GM20000 (cell line): ENCODE results near the gene MALL.
"Not testable (repeated sequence)": the region's sequence is repeated elsewhere in the genome, so short reads cannot be mapped to it uniquely, and the experiment has no call there.

Experiments
- DNase-seq: peaks from one replicate; pipeline ENCODE4 v3.0.0; 2012; ENCODE audit warnings: low spot score
- CTCF ChIP-seq: IDR thresholded peaks from 2 replicates; pipeline ENCODE4 v1.5.1; 2012; ENCODE audit warnings: mild to moderate bottlenecking, control low read depth; ENCODE audit errors: extremely low read depth, missing control alignments

Gene MALL

DNA sequence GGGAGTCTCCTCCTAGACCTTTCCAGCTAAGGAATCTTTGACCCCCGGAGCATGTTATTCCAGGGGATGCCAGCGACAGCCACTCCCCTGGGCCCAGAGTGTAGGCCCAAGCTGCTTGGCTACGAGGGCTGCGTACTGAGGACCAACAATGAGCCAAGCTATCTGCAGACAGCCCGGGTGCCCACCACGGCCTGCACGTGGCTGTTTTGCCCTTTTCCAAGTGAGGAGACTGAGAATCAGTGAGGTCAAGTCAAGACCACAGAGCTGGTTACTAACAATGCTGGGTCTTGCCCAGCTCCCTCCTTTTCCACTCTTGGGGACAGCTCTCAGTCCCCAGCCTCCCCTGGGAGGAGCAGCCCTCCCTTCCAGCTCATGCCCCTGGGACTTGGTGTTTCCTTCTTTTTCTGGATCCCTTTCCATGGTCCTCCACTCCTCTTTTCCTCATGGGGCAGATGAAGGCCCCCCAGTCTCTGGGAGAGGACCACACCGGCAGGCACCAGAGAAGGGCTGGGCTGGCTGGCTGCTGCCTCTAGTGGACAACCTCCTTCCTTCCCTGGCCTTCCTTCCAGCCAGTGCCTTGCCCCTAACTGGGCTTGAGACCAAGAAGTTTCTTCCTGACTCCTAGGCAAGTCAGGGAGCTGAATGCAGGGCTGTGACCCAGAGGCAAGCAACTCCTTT lies 550 bp upstream of the MALL start:
- peak; percentile 36 for DNase-seq
- peak; percentile 11 for TF ChIP-seq CTCF

DNA sequence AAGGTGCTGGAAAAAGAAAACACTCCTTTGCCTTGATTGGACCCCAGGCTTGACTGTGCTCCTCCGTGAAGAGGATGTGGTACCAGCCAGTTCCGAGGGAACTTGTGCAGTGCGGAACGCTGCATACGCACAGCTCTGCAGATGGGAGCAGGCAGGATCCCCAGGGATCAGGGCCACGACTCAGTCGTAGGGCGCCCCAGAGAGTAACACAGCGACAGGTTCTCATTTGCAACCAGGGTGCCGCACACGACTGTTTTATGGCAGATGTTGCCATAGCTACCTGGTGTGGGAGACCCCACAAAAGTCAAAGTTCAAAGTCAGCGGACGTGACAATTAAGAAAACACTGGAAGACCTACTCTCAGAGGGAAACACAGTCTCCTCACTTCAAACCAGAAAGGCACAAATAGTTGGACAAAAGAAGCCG lies 779 bp downstream of the MALL start:
- no peak for DNase-seq
- TF ChIP-seq CTCF: no peak

GRCh38 chr2:110113961-110114591 lies 1.5 kb downstream of the MALL start:
- TF ChIP-seq CTCF: no peak
- DNase-seq: no peak

DNA sequence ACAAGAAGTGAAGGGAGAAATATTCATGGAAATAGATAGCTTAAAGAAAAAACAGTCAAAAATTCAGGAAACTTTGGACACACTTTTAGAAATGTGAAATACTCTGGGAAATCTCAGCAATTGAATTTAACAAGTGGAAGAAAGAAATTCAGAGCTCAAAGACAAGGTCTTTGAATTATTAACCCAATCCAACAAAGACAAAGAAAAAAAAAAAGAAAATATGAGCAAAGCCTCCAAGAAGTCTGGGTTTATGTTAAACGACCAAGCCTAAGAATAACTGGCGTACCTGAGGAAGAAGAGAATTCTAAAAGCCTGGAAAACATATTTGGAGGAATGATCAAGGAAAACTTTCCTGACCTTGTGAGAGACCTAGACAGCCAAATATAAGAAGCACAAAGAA lies 7.3 kb downstream of the MALL start:
- DNase-seq: not testable (repeated sequence)

- TF ChIP-seq CTCF: no peak
- no peak for DNase-seq
Measured at GRCh38 chr2:110107092-110108079, 8.2 kb downstream of the MALL start.

DNA sequence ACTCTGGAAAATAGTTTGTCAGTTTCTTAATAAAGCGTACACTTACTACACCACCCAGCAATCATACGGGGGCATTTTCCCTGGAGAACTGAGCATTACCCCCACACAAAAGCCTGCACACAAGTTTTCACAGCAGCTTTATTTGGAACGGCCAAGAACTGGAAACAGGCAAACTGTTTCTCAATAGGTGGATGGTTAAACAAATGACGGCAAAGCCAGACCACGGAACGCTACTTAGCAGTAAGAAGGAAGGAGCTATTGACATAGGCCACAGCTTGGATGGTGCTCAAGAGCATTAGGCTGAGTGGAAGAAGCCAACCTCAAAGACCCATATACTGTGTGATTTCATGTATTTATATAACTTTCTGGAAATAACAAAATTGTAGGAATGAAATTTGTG lies 9.0 kb downstream of the MALL start:
- DNase-seq: no peak
- no peak for TF ChIP-seq CTCF

DNA sequence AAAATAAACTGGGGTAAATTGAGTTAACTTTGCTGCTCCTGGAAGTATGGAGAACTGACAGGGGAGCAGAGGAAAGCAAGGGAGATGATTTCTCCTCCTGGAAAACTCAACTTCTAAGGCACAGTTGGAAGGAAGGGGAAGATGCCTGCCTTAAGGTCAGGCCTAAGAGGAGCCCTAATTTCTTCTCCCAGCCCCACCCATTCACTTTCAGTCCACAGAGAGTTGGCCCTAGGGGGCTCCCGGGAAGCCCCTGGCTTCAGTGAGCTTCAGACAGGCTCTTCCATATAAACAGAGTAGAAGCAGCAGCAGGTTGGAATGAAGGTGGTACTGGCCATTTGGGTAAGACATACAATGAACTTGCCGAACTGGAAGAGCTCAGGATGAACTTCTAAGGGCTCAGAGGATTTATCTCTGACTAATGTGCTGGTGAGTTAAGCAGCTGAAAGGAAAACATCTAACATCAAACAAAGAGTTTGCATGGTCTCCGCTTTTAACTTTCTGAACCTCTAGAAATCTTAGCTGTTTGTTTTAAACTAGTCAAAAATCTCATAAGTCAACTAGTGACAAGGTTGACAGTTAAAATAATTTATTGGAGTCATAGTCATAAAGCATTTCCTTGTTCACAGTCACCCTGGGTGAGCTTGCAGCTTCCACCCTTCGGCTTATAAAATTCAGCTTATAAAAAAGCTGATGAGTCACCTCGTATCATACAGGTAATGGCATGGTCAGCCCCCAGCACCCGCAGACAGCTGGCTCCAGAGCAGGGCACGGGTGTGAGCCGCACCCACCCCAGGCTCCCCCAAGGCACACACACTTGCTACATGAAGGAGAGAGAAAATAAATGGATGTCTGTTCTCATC lies 9.8 kb downstream of the MALL start:
- DNase-seq: no peak
- TF ChIP-seq CTCF: no peak
